DOHH2 (cell line): ENCODE data around the gene CD274.

Experiments
- CTCF ChIP-seq: fragments of 200-600 bp; sonication (generic); IDR thresholded peaks from one replicate; pipeline ENCODE4 v1.5.1; 2014; ENCODE audit warnings: antibody characterized with exemption, mild to moderate bottlenecking, low read depth, low read length; ENCODE audit not compliant: poor library complexity, severe bottlenecking
- EZH2phosphoT487 ChIP-seq: fragments of 200-600 bp; sonication (generic); IDR thresholded peaks from 2 replicates; pipeline ENCODE4 v1.6.1; 2017; ENCODE audit warnings: borderline replicate concordance, mild to moderate bottlenecking, antibody characterized with exemption, low read length, moderate library complexity, mixed read lengths

- TF ChIP-seq CTCF = peak; percentile 66
- no peak for TF ChIP-seq EZH2phosphoT487
Observed at GRCh38 chr9:5450359-5451091, at the start of gene CD274.
